Astrocyte (in vitro differentiated cells and primary cell): Measurements from ENCODE around the gene MORC1. TPM values are rescaled to one million over a fixed set of nuclear protein-coding genes. Genes with fewer than 3 reads are reported as not detected.

ENCODE experiments used
- DNase-seq: peaks from one replicate; pipeline ENCODE4 v3.0.0-alpha.2; 2010; ENCODE audit warnings: low read depth
- FAIRE-seq: peaks from 2 replicates; lab custom pipeline; 2011; peaks lifted over from hg19 to GRCh38; lab: Jason Lieb, UNC
- H2AFZ ChIP-seq: 2 replicates; pipeline ENCODE4 v1.6.0; 2012; ENCODE audit warnings: low read depth, low read length, inconsistent platforms
- H3K27ac ChIP-seq: 2 replicates; pipeline ENCODE4 v1.5.1; 2011; ENCODE audit warnings: low read depth, low read length, inconsistent platforms
- H3K27me3 ChIP-seq: 2 replicates; pipeline ENCODE4 v1.6.0; 2011; ENCODE audit warnings: low read length, inconsistent platforms; ENCODE audit not compliant: insufficient read depth
- H3K36me3 ChIP-seq: 2 replicates; pipeline ENCODE4 v1.5.1; 2011; ENCODE audit warnings: low read length, inconsistent platforms; ENCODE audit not compliant: insufficient read depth
- H3K4me1 ChIP-seq: 2 replicates; pipeline ENCODE4 v1.5.1; 2011; ENCODE audit warnings: low read length, inconsistent platforms; ENCODE audit not compliant: insufficient read depth
- H3K4me2 ChIP-seq: 2 replicates; pipeline ENCODE4 v1.6.0; 2012; ENCODE audit warnings: low read length, inconsistent platforms
- H3K4me3 ChIP-seq: 2 replicates; pipeline ENCODE4 v1.5.1; 2011; ENCODE audit warnings: low read depth, mild to moderate bottlenecking, low read length, inconsistent platforms; ENCODE audit not compliant: insufficient read depth
- H3K79me2 ChIP-seq: 2 replicates; pipeline ENCODE4 v1.6.0; 2012; ENCODE audit warnings: mild to moderate bottlenecking, low read length, inconsistent platforms; ENCODE audit not compliant: insufficient read depth
- H3K9ac ChIP-seq: 2 replicates; pipeline ENCODE4 v1.6.0; 2012; ENCODE audit warnings: mild to moderate bottlenecking, low read length, inconsistent platforms
- H3K9me3 ChIP-seq: 2 replicates; pipeline ENCODE4 v1.5.1; 2012; ENCODE audit warnings: low read depth, mild to moderate bottlenecking, low read length, inconsistent platforms; ENCODE audit not compliant: insufficient read depth
- H4K20me1 ChIP-seq: 2 replicates; pipeline ENCODE4 v1.6.0; 2012; ENCODE audit warnings: low read length, inconsistent platforms; ENCODE audit not compliant: insufficient read depth
- H3K27ac Mint-ChIP-seq: one replicate; pipeline ENCODE4 v1.8.0; 2021; ENCODE audit warnings: mild to moderate bottlenecking, mixed read lengths; ENCODE audit not compliant: unreplicated experiment
- H3K27me3 Mint-ChIP-seq: one replicate; pipeline ENCODE4 v1.8.0; 2021; ENCODE audit warnings: low read depth, mixed read lengths; ENCODE audit not compliant: unreplicated experiment
- H3K36me3 Mint-ChIP-seq: one replicate; pipeline ENCODE4 v1.8.0; 2021; ENCODE audit warnings: low read depth, mixed read lengths; ENCODE audit not compliant: unreplicated experiment
- H3K4me1 Mint-ChIP-seq: one replicate; pipeline ENCODE4 v1.8.0; 2021; ENCODE audit warnings: low read depth, mixed read lengths; ENCODE audit not compliant: unreplicated experiment
- H3K4me3 Mint-ChIP-seq: one replicate; pipeline ENCODE4 v1.8.0; 2021; ENCODE audit warnings: mild to moderate bottlenecking, moderate library complexity, mixed read lengths; ENCODE audit not compliant: unreplicated experiment
- H3K9me3 Mint-ChIP-seq: one replicate; pipeline ENCODE4 v1.8.0; 2021; ENCODE audit warnings: mild to moderate bottlenecking, mixed read lengths; ENCODE audit not compliant: unreplicated experiment
- CTCF ChIP-seq: IDR thresholded peaks from 2 replicates; pipeline ENCODE4 v1.5.1; 2011; ENCODE audit warnings: low read depth, mild to moderate bottlenecking, inconsistent platforms, low read length, moderate library complexity; ENCODE audit not compliant: insufficient read depth
- EZH2 ChIP-seq: IDR thresholded peaks from 2 replicates; pipeline ENCODE4 v1.6.1; 2012; ENCODE audit warnings: mild to moderate bottlenecking, low read length, inconsistent platforms; ENCODE audit not compliant: insufficient read depth
- total RNA-seq: library from RNA; stranded (reverse); gene quantifications from 2 replicates; pipeline ENCODE4 v1.2.1, GENCODE V29; 2021

The MORC1 gene
- total RNA-seq, 1 donor from 2014 or later = not detected

- Histone ChIP-seq H3K27me3 (no peaks in the 10 kb centered on the region), H3K79me2 (no peaks in the 10 kb centered on the region), H2AFZ (no peak overlapping the region), H3K4me2 (no peak overlapping the region), H4K20me1 (no peaks in the 10 kb centered on the region), H3K9ac (no peak overlapping the region), H3K27ac (no peak overlapping the region), H3K9me3 (no peaks in the 10 kb centered on the region), H3K36me3 (no peaks in the 10 kb centered on the region), H3K4me1 (no peaks in the 10 kb centered on the region), H3K4me3 (no peak overlapping the region)
- DNase-seq (peak; percentile 32), FAIRE-seq (no peak)
- Mint-ChIP-seq H3K27me3 (no peaks in the 10 kb centered on the region), H3K9me3 (no peaks in the 10 kb centered on the region), H3K27ac (no peak overlapping the region), H3K36me3 (no peaks in the 10 kb centered on the region), H3K4me3 (no peak overlapping the region), H3K4me1 (no peaks in the 10 kb centered on the region)
- TF ChIP-seq EZH2 (no peak), CTCF (no peak)
Observed at GRCh38 chr3:109025896-109026295, 92.0 kb downstream of the MORC1 start.

- Histone ChIP-seq H3K4me3 (no peak overlapping the region), H2AFZ (no peak overlapping the region), H3K36me3 (no peaks in the 10 kb centered on the region), H4K20me1 (no peaks in the 10 kb centered on the region), H3K79me2 (no peaks in the 10 kb centered on the region), H3K9me3 (no peaks in the 10 kb centered on the region), H3K4me2 (no peak overlapping the region), H3K4me1 (no peaks in the 10 kb centered on the region), H3K27me3 (no peaks in the 10 kb centered on the region), H3K9ac (no peak overlapping the region), H3K27ac (no peak overlapping the region)
- Mint-ChIP-seq H3K9me3 (no peaks in the 10 kb centered on the region), H3K27ac (no peak overlapping the region), H3K36me3 (no peaks in the 10 kb centered on the region), H3K27me3 (no peaks in the 10 kb centered on the region), H3K4me3 (no peak overlapping the region), H3K4me1 (no peaks in the 10 kb centered on the region)
- FAIRE-seq = peak; percentile 81
- no peak for TF ChIP-seq EZH2
- peak; percentile 88 for TF ChIP-seq CTCF
- peak; percentile 25 for DNase-seq
Observed at GRCh38 chr3:109023656-109024254, 94.2 kb downstream of the MORC1 start.

GRCh38 chr3:109023167-109023566 is 94.8 kb downstream of the MORC1 start:
- H3K4me3 ChIP-seq = no peak overlapping the region
- no peaks in the 10 kb centered on the region for H4K20me1 ChIP-seq
- TF ChIP-seq EZH2 (no peak), CTCF (no peak)
- H2AFZ ChIP-seq = no peak overlapping the region
- Mint-ChIP-seq H3K27ac (no peak overlapping the region), H3K27me3 (no peaks in the 10 kb centered on the region), H3K9me3 (no peaks in the 10 kb centered on the region), H3K4me3 (no peak overlapping the region), H3K36me3 (no peaks in the 10 kb centered on the region), H3K4me1 (no peaks in the 10 kb centered on the region)
- no peaks in the 10 kb centered on the region for H3K9me3 ChIP-seq
- no peaks in the 10 kb centered on the region for H3K79me2 ChIP-seq
- no peaks in the 10 kb centered on the region for H3K27me3 ChIP-seq
- no peak overlapping the region for H3K9ac ChIP-seq
- no peaks in the 10 kb centered on the region for H3K4me1 ChIP-seq
- FAIRE-seq = no peak
- no peak for DNase-seq
- H3K36me3 ChIP-seq = no peaks in the 10 kb centered on the region
- H3K27ac ChIP-seq = no peak overlapping the region
- H3K4me2 ChIP-seq = no peak overlapping the region
